Pancreas (tissue), 10 donors: ENCODE results near the gene KCNAB2. TPM values are rescaled to one million over a fixed set of nuclear protein-coding genes. Genes with fewer than 3 reads are reported as not detected.

Experiments
- ATAC-seq, 4 donors: fragments of 200-7000 bp; cut with Tn5 transposase; one replicate each; pipeline versions ENCODE4 v1.8.0 to v1.9.1; 2020; ENCODE audit warnings: mild to moderate bottlenecking in 4 of 4, moderate library complexity in 4 of 4
- DNase-seq, 6 donors: peaks; one replicate each; pipeline ENCODE4 v3.0.0-alpha.2; 2020
- FAIRE-seq: peaks from 2 replicates; lab custom pipeline; 2012; peaks lifted over from hg19 to GRCh38; lab: Jason Lieb, UNC
- H3K27ac ChIP-seq, 4 donors: fragments of 200-600 bp; sonication (generic); 1 replicate in 3 of 4; 2 replicates in 1 of 4; pipeline versions ENCODE4 v1.5.0 to v1.8.0; 2020
- H3K27me3 ChIP-seq, 4 donors: fragments of 200-600 bp; one replicate each; pipeline ENCODE4 v1.8.0; 2021
- H3K36me3 ChIP-seq, 3 donors: fragments of 200-600 bp; sonication (generic) in 1 of 3; one replicate each; pipeline versions ENCODE4 v1.5.0 to v1.8.0; 2020 to 2021
- H3K4me1 ChIP-seq, 3 donors: fragments of 200-600 bp; one replicate each; pipeline ENCODE4 v1.8.0; 2021
- H3K4me3 ChIP-seq, 4 donors: fragments of 200-600 bp; sonication (generic) in 2 of 4; one replicate each; pipeline versions ENCODE4 v1.5.0 to v1.8.0; 2020 to 2021
- H3K9me3 ChIP-seq, 4 donors: fragments of 200-600 bp; one replicate each; pipeline ENCODE4 v1.8.0; 2021
- WGBS, 2 donors: extraction: QIAGEN DNeasy Blood & Tissue Kit; methylation state at CpG; one replicate each; pipeline ENCODE4 v1.1.7; 2013; 5-methylcytosine and 5-hydroxymethylcytosine counted together
- intact Hi-C, 3 donors: fragments of 100-400 bp; cut with DNase I; formaldehyde crosslinking; loops; one replicate each; pipeline versions ENCODE4 v1.11.1 to v1.14.2; 2022
- polyA plus RNA-seq, 2 donors: library from polyadenylated mRNA; stranded (reverse); fragments of 200-250 nt; gene quantifications; one replicate each; pipeline ENCODE4 v1.2.3, GENCODE V29; 2013
- total RNA-seq, 6 donors: library from RNA; stranded (reverse); fragmentation: NEBNext Ultra II Directional in 4 of 6; extraction: Animal tissue kit (Norgen Biotek cat#: 25700) in 4 of 6; gene quantifications; one replicate each; pipeline versions ENCODE4 v1.2.1 to v1.2.4, GENCODE V29; 2021 to 2023
- TF ChIP-seq, protein P1 (sequence below), 4 donors: fragments of 200-600 bp; sonication (generic) in 3 of 4; IDR thresholded peaks; one replicate each; pipeline versions ENCODE4 v1.5.0 to v1.8.0; 2021; ENCODE audit warnings: antibody characterized with exemption in 4 of 4
- donor health status: healthy with polysubstance abuse.
- donor health status: DM: no; HTN: no; CAD: no; lungs with moderate emphysema.
- donor health status: DM: no; HTN: no; CAD: no.
- donor health status: control.
- donor health status: control.
- donor health status: Bipolar disorder and iron deficiency.
- donor health status: DM: yes; HTN: yes; CAD: no.
- donor health status: DM: no; HTN: no; CAD: no.
- donor health status: DM: no; HTN: no; CAD: no.
- donor health status: DM: yes; HTN: yes; CAD: no.

Gene KCNAB2
- total and polyA plus RNA-seq, 8 donors = 1.2 to 9.0 (median 4.3) TPM

GRCh38 chr1:6137758-6138157, 92.1 kb downstream of the KCNAB2 start:
- 39 to 55% methylated on average over 5 of the region's 5 CpGs for WGBS, 2 donors
- TF ChIP-seq, protein P1, sequence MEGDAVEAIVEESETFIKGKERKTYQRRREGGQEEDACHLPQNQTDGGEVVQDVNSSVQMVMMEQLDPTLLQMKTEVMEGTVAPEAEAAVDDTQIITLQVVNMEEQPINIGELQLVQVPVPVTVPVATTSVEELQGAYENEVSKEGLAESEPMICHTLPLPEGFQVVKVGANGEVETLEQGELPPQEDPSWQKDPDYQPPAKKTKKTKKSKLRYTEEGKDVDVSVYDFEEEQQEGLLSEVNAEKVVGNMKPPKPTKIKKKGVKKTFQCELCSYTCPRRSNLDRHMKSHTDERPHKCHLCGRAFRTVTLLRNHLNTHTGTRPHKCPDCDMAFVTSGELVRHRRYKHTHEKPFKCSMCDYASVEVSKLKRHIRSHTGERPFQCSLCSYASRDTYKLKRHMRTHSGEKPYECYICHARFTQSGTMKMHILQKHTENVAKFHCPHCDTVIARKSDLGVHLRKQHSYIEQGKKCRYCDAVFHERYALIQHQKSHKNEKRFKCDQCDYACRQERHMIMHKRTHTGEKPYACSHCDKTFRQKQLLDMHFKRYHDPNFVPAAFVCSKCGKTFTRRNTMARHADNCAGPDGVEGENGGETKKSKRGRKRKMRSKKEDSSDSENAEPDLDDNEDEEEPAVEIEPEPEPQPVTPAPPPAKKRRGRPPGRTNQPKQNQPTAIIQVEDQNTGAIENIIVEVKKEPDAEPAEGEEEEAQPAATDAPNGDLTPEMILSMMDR (IDR thresholded peaks at IDR 0.05) = no peak
- Histone ChIP-seq H3K4me3 (no peak overlapping the region), H3K9me3 (no peaks in the 10 kb centered on the region), H3K4me1 (no peaks in the 10 kb centered on the region), H3K36me3 (no peaks in the 10 kb centered on the region), H3K27ac (no peak overlapping the region), H3K27me3 (no peaks in the 10 kb centered on the region)
- intact Hi-C loops = no loop called here
- FAIRE-seq (no peak), ATAC-seq (no peak), DNase-seq (peak in 2 of 6 donors; percentile 24 to 39)

DNA sequence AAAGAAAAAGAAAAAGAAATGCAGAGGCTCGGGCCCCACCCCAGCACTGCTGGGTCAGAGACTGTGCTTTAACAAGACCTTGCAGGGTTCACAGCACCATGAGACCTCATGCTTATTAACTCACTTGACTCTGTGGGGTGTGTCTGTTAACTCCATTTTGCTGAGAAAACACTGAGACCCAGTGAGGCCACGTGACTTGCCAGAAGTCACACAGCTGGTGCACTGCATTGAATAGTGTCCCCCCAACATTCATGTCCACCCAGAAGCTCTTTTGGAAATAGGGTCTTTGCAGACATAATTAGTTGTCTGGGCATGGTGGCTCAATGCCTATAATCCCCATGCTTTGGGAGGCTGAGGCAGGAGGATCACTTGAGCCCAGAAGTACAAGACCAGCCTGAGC, 94.7 kb downstream of the KCNAB2 start:
- no peak for FAIRE-seq
- H3K27ac ChIP-seq = no peak overlapping the region
- H3K9me3 ChIP-seq = no peaks in the 10 kb centered on the region
- 70 to 75% methylated on average over 2 of the region's 2 CpGs for WGBS, 2 donors
- H3K4me3 ChIP-seq = no peak overlapping the region
- no peaks in the 10 kb centered on the region for H3K27me3 ChIP-seq
- DNase-seq = peak in 1 of 6 donors; percentile 2
- intact Hi-C loops = no loop called here
- H3K4me1 ChIP-seq = no peaks in the 10 kb centered on the region
- TF ChIP-seq, protein P1 (IDR thresholded peaks at IDR 0.05) = no peak
- no peaks in the 10 kb centered on the region for H3K36me3 ChIP-seq
- ATAC-seq = no peak

- no peak overlapping the region for H3K4me3 ChIP-seq
- no peak for FAIRE-seq
- no peak overlapping the region for H3K27ac ChIP-seq
- H3K9me3 ChIP-seq = no peaks in the 10 kb centered on the region
- H3K4me1 ChIP-seq = no peaks in the 10 kb centered on the region
- intact Hi-C loops = no loop called here
- ATAC-seq = no peak
- no peaks in the 10 kb centered on the region for H3K36me3 ChIP-seq
- peak in 1 of 6 donors; percentile 17 for DNase-seq
- TF ChIP-seq, protein P1 (IDR thresholded peaks at IDR 0.05) = no peak
- peaks cover 0 to under 1% (median 0%) of the 10 kb centered on the region in 4 donors for H3K27me3 ChIP-seq
- 42 to 47% methylated on average over 7 of the region's 7 CpGs for WGBS, 2 donors
Measured at GRCh38 chr1:6141592-6141991, 95.9 kb downstream of the KCNAB2 start.

GRCh38 chr1:6142036-6142621, 96.4 kb downstream of the KCNAB2 start:
- H3K27ac ChIP-seq = no peak overlapping the region
- no peaks in the 10 kb centered on the region for H3K4me1 ChIP-seq
- no peaks in the 10 kb centered on the region for H3K9me3 ChIP-seq
- TF ChIP-seq, protein P1 (IDR thresholded peaks at IDR 0.05) = no peak
- ATAC-seq = no peak
- no peaks in the 10 kb centered on the region for H3K36me3 ChIP-seq
- no peak overlapping the region for H3K4me3 ChIP-seq
- peaks cover 0 to 3% (median 0%) of the 10 kb centered on the region in 4 donors for H3K27me3 ChIP-seq
- no peak for FAIRE-seq
- DNase-seq = peak in 1 of 6 donors; percentile 45
- WGBS, 2 donors = 79 to 89% methylated on average over 33 of the region's 33 CpGs
- intact Hi-C loops = no loop called here

DNA sequence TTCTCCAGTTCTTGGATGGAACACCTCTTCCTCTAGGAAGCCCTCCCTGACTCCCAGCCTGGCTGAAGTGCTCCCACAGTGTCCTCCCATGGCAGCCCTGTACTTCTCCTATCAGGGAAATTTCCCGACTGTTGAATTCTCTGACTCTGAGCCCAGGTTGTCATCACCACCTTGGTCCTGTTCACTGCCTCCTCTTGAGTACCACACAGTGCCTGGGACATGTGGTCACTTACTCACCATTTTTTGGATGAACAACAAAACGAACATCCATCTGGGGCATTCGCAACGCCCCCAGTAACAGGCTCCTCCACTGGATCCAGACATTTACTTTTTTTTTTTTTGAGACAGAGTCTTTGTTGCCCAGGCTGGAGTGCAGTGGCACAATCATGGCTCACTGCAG, 97.0 kb downstream of the KCNAB2 start:
- no peaks in the 10 kb centered on the region for H3K4me1 ChIP-seq
- DNase-seq = no peak
- intact Hi-C loops = no loop called here
- 55 to 67% methylated on average over 4 of the region's 4 CpGs for WGBS, 2 donors
- H3K36me3 ChIP-seq = no peaks in the 10 kb centered on the region
- no peak for ATAC-seq
- no peak for FAIRE-seq
- no peak overlapping the region for H3K4me3 ChIP-seq
- TF ChIP-seq, protein P1 (IDR thresholded peaks at IDR 0.05) = no peak
- H3K27me3 ChIP-seq = peaks cover 0 to 3% (median 0%) of the 10 kb centered on the region in 4 donors
- no peak overlapping the region for H3K27ac ChIP-seq
- no peaks in the 10 kb centered on the region for H3K9me3 ChIP-seq
